CD14-positive monocyte (primary cell): ENCODE data around the gene OPTC. TPM values are rescaled to one million over a fixed set of nuclear protein-coding genes. Genes with fewer than 3 reads are reported as not detected.

ENCODE experiments used
- DNase-seq, 3 donors: peaks; one replicate each; pipeline ENCODE4 v3.0.0-alpha.2; 2011 to 2022
- H2AFZ ChIP-seq: 2 replicates; pipeline ENCODE4 v1.6.0; 2012; ENCODE audit warnings: mild to moderate bottlenecking, low read depth, low read length, inconsistent platforms; ENCODE audit not compliant: insufficient read depth, poor library complexity, severe bottlenecking
- H3K27ac ChIP-seq, 2 donors: 1 replicate in 1 of 2; 2 replicates in 1 of 2; pipeline ENCODE4 v1.5.1; 2012 to 2013; ENCODE audit warnings: low read length in 2 of 2, control low read depth in 1 of 2, inconsistent platforms in 1 of 2, low read depth in 1 of 2, mild to moderate bottlenecking in 1 of 2
- H3K27me3 ChIP-seq, 2 donors: one replicate each; pipeline versions ENCODE4 v1.6.0 to v1.6.1; 2011 to 2013; ENCODE audit warnings: low read length in 2 of 2; ENCODE audit not compliant: control insufficient read depth in 2 of 2, insufficient read depth in 2 of 2
- H3K36me3 ChIP-seq, 2 donors: replicated peaks in 1 of 2; 1 replicate in 1 of 2; 2 replicates in 1 of 2; pipeline versions ENCODE4 v1.5.1 to v1.6.1; 2012 to 2013; ENCODE audit warnings: low read length in 2 of 2, control low read depth in 1 of 2, inconsistent platforms in 1 of 2, mild to moderate bottlenecking in 1 of 2; ENCODE audit not compliant: insufficient read depth in 2 of 2, control insufficient read depth in 1 of 2
- H3K4me1 ChIP-seq, 2 donors: 1 replicate in 1 of 2; 2 replicates in 1 of 2; pipeline versions ENCODE4 v1.5.1 to v1.6.1; 2012 to 2013; ENCODE audit warnings: low read length in 2 of 2, control low read depth in 1 of 2, inconsistent platforms in 1 of 2, mild to moderate bottlenecking in 1 of 2, moderate library complexity in 1 of 2; ENCODE audit not compliant: insufficient read depth in 2 of 2, control insufficient read depth in 1 of 2
- H3K4me2 ChIP-seq: replicated peaks from 2 replicates; pipeline ENCODE3; 2012; ENCODE audit warnings: low read length, moderate library complexity, mild to moderate bottlenecking; ENCODE audit not compliant: poor library complexity, severe bottlenecking; ENCODE audit errors: extremely low read depth
- H3K4me3 ChIP-seq, 3 experiments: fragments of 200-600 bp in 1 of 3; sonication (generic) in 1 of 3; replicated peaks in 1 of 3; 1 replicate in 2 of 3; 2 replicates in 1 of 3; pipeline ENCODE4 v1.5.1; 2011 to 2013; ENCODE audit warnings: low read length in 3 of 3, mild to moderate bottlenecking in 3 of 3, control low read depth in 2 of 3, low read depth in 2 of 3, inconsistent platforms in 1 of 3, moderate library complexity in 1 of 3
- H3K79me2 ChIP-seq: 2 replicates; pipeline ENCODE4 v1.6.0; 2012; ENCODE audit warnings: mild to moderate bottlenecking, control low read depth, inconsistent platforms, low read length, moderate library complexity; ENCODE audit not compliant: insufficient read depth
- H3K9ac ChIP-seq: 2 replicates; pipeline ENCODE4 v1.6.0; 2017; ENCODE audit warnings: low read length, mild to moderate bottlenecking; ENCODE audit not compliant: insufficient read depth, poor library complexity, severe bottlenecking
- H3K9me3 ChIP-seq, 2 donors: replicated peaks in 1 of 2; 1 replicate in 1 of 2; 2 replicates in 1 of 2; pipeline versions ENCODE4 v1.5.1 to v1.6.1; 2012 to 2013; ENCODE audit warnings: low read length in 2 of 2, control low read depth in 1 of 2; ENCODE audit not compliant: control insufficient read depth in 1 of 2, insufficient read depth in 1 of 2
- H4K20me1 ChIP-seq: 2 replicates; pipeline ENCODE4 v1.6.0; 2012; ENCODE audit warnings: mild to moderate bottlenecking, low read length, control low read depth, moderate library complexity; ENCODE audit not compliant: insufficient read depth
- H3K27ac Mint-ChIP-seq, 7 donors: one replicate each; pipeline ENCODE4 v1.8.0; 2020; ENCODE audit warnings: mild to moderate bottlenecking in 7 of 7, mixed read lengths in 7 of 7, moderate library complexity in 6 of 7, inconsistent platforms in 2 of 7
- H3K27me3 Mint-ChIP-seq, 3 donors: one replicate each; pipeline ENCODE4 v1.8.0; 2021 to 2022; ENCODE audit warnings: low read depth in 3 of 3, mild to moderate bottlenecking in 3 of 3, mixed read lengths in 3 of 3, moderate library complexity in 3 of 3, inconsistent platforms in 1 of 3
- H3K36me3 Mint-ChIP-seq, 2 donors: one replicate each; pipeline ENCODE4 v1.8.0; 2020; ENCODE audit warnings: mixed read lengths in 2 of 2, inconsistent platforms in 1 of 2, mild to moderate bottlenecking in 1 of 2
- H3K4me1 Mint-ChIP-seq: one replicate; pipeline ENCODE4 v1.8.0; 2020; ENCODE audit warnings: mild to moderate bottlenecking, mixed read lengths
- H3K4me3 Mint-ChIP-seq, 2 donors: one replicate each; pipeline ENCODE4 v1.8.0; 2020; ENCODE audit warnings: mild to moderate bottlenecking in 2 of 2, mixed read lengths in 2 of 2, moderate library complexity in 1 of 2
- H3K9me3 Mint-ChIP-seq, 7 donors: one replicate each; pipeline ENCODE4 v1.8.0; 2020 to 2022; ENCODE audit warnings: mixed read lengths in 7 of 7, mild to moderate bottlenecking in 6 of 7, moderate library complexity in 6 of 7, inconsistent platforms in 2 of 7
- CTCF ChIP-seq: fragments of 200-600 bp; IDR thresholded peaks from one replicate; pipeline ENCODE4 v1.8.0; 2022; ENCODE audit warnings: antibody characterized with exemption, mild to moderate bottlenecking
- WGBS: methylation state at CpG from one replicate; pipeline ENCODE4 v1.1.5; 2013; ENCODE audit warnings: missing lambda C conversion rate; ENCODE audit not compliant: insufficient coverage; 5-methylcytosine and 5-hydroxymethylcytosine counted together
- intact Hi-C, 2 donors: fragments of 100-400 bp; cut with micrococcal nuclease; formaldehyde crosslinking; loops; one replicate each; pipeline versions ENCODE4 v1.15.0 to v1.15.1; 2023
- polyA plus RNA-seq, 3 donors: library from polyadenylated mRNA; depleted of rRNA in 1 of 3; unstranded in 2 of 3; stranded (reverse) in 1 of 3; fragments of 300-500 nt in 2 of 3; fragments of >200 nt in 1 of 3; fragmentation: Illumina TruSeq in 2 of 3; gene quantifications; 1 replicate in 2 of 3; 2 replicates in 1 of 3; pipeline ENCODE4 v1.2.3, GENCODE V29; 2012 to 2021

The OPTC gene
- polyA plus RNA-seq, 3 donors, result not detected

GRCh38 chr1:203508463-203509073, 14.6 kb downstream of the OPTC start:
- no peak overlapping the region for H3K27ac ChIP-seq
- Mint-ChIP-seq H3K4me1 (peaks cover 22% of the 10 kb centered on the region), H3K27me3 (peaks cover 4 to 13% (median 6%) of the 10 kb centered on the region in 3 donors), H3K9me3 (no peaks in the 10 kb centered on the region), H3K27ac (peak overlapping the region in 3 of 7 donors; percentile 43 to 86 (median 70)), H3K36me3 (no peaks in the 10 kb centered on the region), H3K4me3 (no peak overlapping the region)
- H2AFZ ChIP-seq, result no peak overlapping the region
- H3K79me2 ChIP-seq, result no peaks in the 10 kb centered on the region
- no peak overlapping the region for H3K4me2 ChIP-seq
- intact Hi-C loops, result loop anchor here in 1 of 2 donors (10.0 kb wide), 1 partner anchor 266 kb away; no protein-coding TSS in a partner anchor
- peaks cover 18 to 19% of the 10 kb centered on the region in 2 donors for H3K4me1 ChIP-seq
- no peak overlapping the region for H3K4me3 ChIP-seq
- 92% methylated on average over 10 of the region's 10 CpGs for WGBS
- TF ChIP-seq CTCF, result no peak
- H3K36me3 ChIP-seq, result no peaks in the 10 kb centered on the region
- H3K9me3 ChIP-seq, result no peaks in the 10 kb centered on the region
- no peaks in the 10 kb centered on the region for H4K20me1 ChIP-seq
- no peak for DNase-seq
- H3K27me3 ChIP-seq, result no peaks in the 10 kb centered on the region
- no peak overlapping the region for H3K9ac ChIP-seq

- Histone ChIP-seq H3K4me1 (peaks cover 20 to 21% of the 10 kb centered on the region in 2 donors), H3K79me2 (no peaks in the 10 kb centered on the region), H4K20me1 (no peaks in the 10 kb centered on the region), H3K9ac (no peak overlapping the region), H3K36me3 (no peaks in the 10 kb centered on the region), H3K4me2 (no peak overlapping the region), H3K27ac (no peak overlapping the region), H3K9me3 (no peaks in the 10 kb centered on the region), H3K4me3 (no peak overlapping the region), H3K27me3 (no peaks in the 10 kb centered on the region), H2AFZ (no peak overlapping the region)
- peak overlapping the region in 2 of 7 donors; percentile 70 to 86 for H3K27ac Mint-ChIP-seq
- no peak for TF ChIP-seq CTCF
- no CpG with 5 or more reads among the region's 1 CpG for WGBS
- H3K4me1 Mint-ChIP-seq, result peaks cover 28% of the 10 kb centered on the region
- H3K4me3 Mint-ChIP-seq, result no peak overlapping the region
- DNase-seq, result no peak
- peaks cover 4 to 14% (median 5%) of the 10 kb centered on the region in 3 donors for H3K27me3 Mint-ChIP-seq
- intact Hi-C loops, result loop anchor here in 1 of 2 donors (10.0 kb wide), 1 partner anchor 266 kb away; no protein-coding TSS in a partner anchor
- H3K9me3 Mint-ChIP-seq, result no peaks in the 10 kb centered on the region
- no peaks in the 10 kb centered on the region for H3K36me3 Mint-ChIP-seq
Measured at GRCh38 chr1:203509135-203509534, 15.2 kb downstream of the OPTC start.
